ENCODE data around the gene AHSG. TPM values are rescaled to one million over a fixed set of nuclear protein-coding genes. Genes with fewer than 3 reads are reported as not detected.

Gene AHSG
- polyA plus RNA-seq, 4 donors, result 0.26 to 69.3 (median 1.2) TPM

Other genes starting within 250 kb of the AHSG start
- gene CRYGS, start 68.7 kb upstream of the AHSG start, polyA plus RNA-seq (ENCODE audit: insufficient read length in 4 of 4), result 10 to 100 TPM in 1 of 4 donors, 1 to 10 TPM in 3; 3.4 to 13.1 (median 6.3) TPM
- 10 to 100 TPM; 19.3 to 23.3 (median 19.4) TPM for gene TBCCD1, start 45.7 kb upstream of the AHSG start, polyA plus RNA-seq (ENCODE audit: insufficient read length in 4 of 4)
- gene DNAJB11, start 42.3 kb upstream of the AHSG start, polyA plus RNA-seq (ENCODE audit: insufficient read length in 4 of 4), result 10 to 100 TPM; 59.2 to 84.3 (median 73.5) TPM
- gene FETUB, start 27.3 kb downstream of the AHSG start, polyA plus RNA-seq (ENCODE audit: insufficient read length in 4 of 4), result under 1 TPM; 0.14 to 0.23 (median 0.21) TPM
- 1 to 10 TPM in 3 of 4 donors, under 1 TPM in 1; 0.89 to 2.5 (median 1.7) TPM for gene HRG, start 53.0 kb downstream of the AHSG start, polyA plus RNA-seq (ENCODE audit: insufficient read length in 4 of 4)
- 100 to 1,000 TPM in 3 of 4 donors, 1 to 10 TPM in 1; 8.3 to 169 (median 132) TPM for gene KNG1, start 104.3 kb downstream of the AHSG start, polyA plus RNA-seq (ENCODE audit: insufficient read length in 4 of 4)
- gene EIF4A2, start 170.5 kb downstream of the AHSG start, polyA plus RNA-seq (ENCODE audit: insufficient read length in 4 of 4), result 1,000 to 10,000 TPM in 1 of 4 donors, 100 to 1,000 TPM in 3; 730 to 1,033 (median 790) TPM
- gene RFC4, start 193.4 kb downstream of the AHSG start, polyA plus RNA-seq (ENCODE audit: insufficient read length in 4 of 4), result 10 to 100 TPM; 45.9 to 58.1 (median 52.8) TPM
- under 1 TPM in 2 of 4 donors, not detected in 2; 0.06 to 0.29 TPM for gene ADIPOQ, start 229.7 kb downstream of the AHSG start, polyA plus RNA-seq (ENCODE audit: insufficient read length in 4 of 4)